KMS-11 (cell line): ENCODE data around the gene UPK1B.
"Not testable (repeated sequence)": the region's sequence is repeated elsewhere in the genome, so short reads cannot be mapped to it uniquely, and the experiment has no call there.

Experiments used
- H2AFZ ChIP-seq: fragments of 200-600 bp; sonication (generic); 2 replicates; pipeline ENCODE4 v1.6.1; 2016; ENCODE audit warnings: antibody characterized with exemption, mixed run types, low read depth
- H3K27ac ChIP-seq: fragments of 200-600 bp; sonication (generic); 2 replicates; pipeline ENCODE4 v1.6.1; 2016; ENCODE audit warnings: mild to moderate bottlenecking, mixed run types
- H3K27me3 ChIP-seq: fragments of 200-600 bp; sonication (generic); 2 replicates; pipeline ENCODE4 v1.6.1; 2017; ENCODE audit warnings: mild to moderate bottlenecking, low read depth, mixed run types, moderate library complexity; ENCODE audit not compliant: insufficient read depth
- H3K36me3 ChIP-seq: fragments of 200-600 bp; sonication (generic); 2 replicates; pipeline ENCODE4 v1.6.1; 2017; ENCODE audit warnings: mild to moderate bottlenecking, mixed run types; ENCODE audit not compliant: insufficient read depth
- H3K4me1 ChIP-seq: fragments of 200-600 bp; sonication (generic); 2 replicates; pipeline ENCODE4 v1.6.1; 2016; ENCODE audit warnings: mild to moderate bottlenecking, low read depth, mixed run types; ENCODE audit not compliant: poor library complexity, severe bottlenecking
- H3K4me2 ChIP-seq: fragments of 200-600 bp; sonication (generic); 2 replicates; pipeline ENCODE4 v1.7.0; 2016; ENCODE audit warnings: mild to moderate bottlenecking, mixed run types
- H3K4me3 ChIP-seq: fragments of 200-600 bp; sonication (generic); IDR thresholded peaks from 2 replicates; pipeline ENCODE4 v1.6.1; 2017; ENCODE audit warnings: low read depth, low read length, mixed read lengths; ENCODE audit not compliant: insufficient read depth
- H3K79me2 ChIP-seq: fragments of 200-600 bp; sonication (generic); 2 replicates; pipeline ENCODE4 v1.6.1; 2016; ENCODE audit warnings: low read depth, mixed run types; ENCODE audit not compliant: insufficient read depth
- H3K9ac ChIP-seq: fragments of 200-600 bp; sonication (generic); 2 replicates; pipeline ENCODE4 v1.6.1; 2016; ENCODE audit warnings: mild to moderate bottlenecking, mixed run types
- H4K20me1 ChIP-seq: fragments of 200-600 bp; sonication (generic); 2 replicates; pipeline ENCODE4 v1.6.1; 2016; ENCODE audit warnings: mild to moderate bottlenecking, mixed run types; ENCODE audit not compliant: insufficient read depth
- CTCF ChIP-seq: fragments of 200-600 bp; sonication (generic); conservative IDR thresholded peaks from 2 replicates; pipeline ENCODE4 v1.6.1; 2017; ENCODE audit warnings: low read depth, mild to moderate bottlenecking, antibody characterized with exemption, low read length, moderate library complexity, mixed read lengths

The UPK1B gene

GRCh38 chr3:119173325-119173724 is at the start of gene UPK1B:
UPK1B (plus strand) TSS chr3:119173598; CDS start chr3:119186742, 13,144 bp downstream.
- TF ChIP-seq CTCF = no peak
- Histone ChIP-seq H4K20me1 (no peaks in the 10 kb centered on the region), H3K4me1 (no peaks in the 10 kb centered on the region), H3K79me2 (no peaks in the 10 kb centered on the region), H3K27ac (no peak within 1 kb of the TSS), H3K4me2 (no peak within 1 kb of the TSS), H3K36me3 (no peaks in the 10 kb centered on the region), H3K9ac (no peak within 1 kb of the TSS), H3K27me3 (no peaks in the 10 kb centered on the region), H3K4me3 (no peak within 1 kb of the TSS), H2AFZ (no peak within 1 kb of the TSS)

- Histone ChIP-seq H3K4me2 (no peak overlapping the region), H3K4me3 (no peak overlapping the region), H4K20me1 (no peaks in the 10 kb centered on the region), H3K27me3 (no peaks in the 10 kb centered on the region), H3K79me2 (no peaks in the 10 kb centered on the region), H3K9ac (no peak overlapping the region), H3K27ac (no peak overlapping the region), H3K4me1 (no peaks in the 10 kb centered on the region), H2AFZ (no peak overlapping the region), H3K36me3 (no peaks in the 10 kb centered on the region)
- TF ChIP-seq CTCF = no peak
These were observed 48.1 kb upstream of the UPK1B start for GRCh38 chr3:119125342-119125741.

GRCh38 chr3:119125742-119126504 is 47.5 kb upstream of the UPK1B start:
- H3K27me3 ChIP-seq = no peaks in the 10 kb centered on the region
- H3K4me2 ChIP-seq = no peak overlapping the region
- no peak overlapping the region for H3K27ac ChIP-seq
- H3K4me3 ChIP-seq = no peak overlapping the region
- H3K4me1 ChIP-seq = no peaks in the 10 kb centered on the region
- H4K20me1 ChIP-seq = no peaks in the 10 kb centered on the region
- no peak overlapping the region for H3K9ac ChIP-seq
- no peak overlapping the region for H2AFZ ChIP-seq
- no peak for TF ChIP-seq CTCF
- H3K79me2 ChIP-seq = no peaks in the 10 kb centered on the region
- H3K36me3 ChIP-seq = no peaks in the 10 kb centered on the region

GRCh38 chr3:119130291-119130690 is 43.1 kb upstream of the UPK1B start:
- not testable (repeated sequence) for H3K9ac ChIP-seq, H3K79me2 ChIP-seq, H2AFZ ChIP-seq, H3K4me1 ChIP-seq, H4K20me1 ChIP-seq, H3K4me2 ChIP-seq, H3K27ac ChIP-seq, H3K4me3 ChIP-seq, H3K27me3 ChIP-seq, H3K36me3 ChIP-seq

- not testable (repeated sequence) for H3K4me3 ChIP-seq, H2AFZ ChIP-seq, H3K4me2 ChIP-seq, H3K9ac ChIP-seq, H3K27me3 ChIP-seq, H3K36me3 ChIP-seq, H4K20me1 ChIP-seq, H3K4me1 ChIP-seq, H3K79me2 ChIP-seq, H3K27ac ChIP-seq
These were observed 41.1 kb upstream of the UPK1B start for GRCh38 chr3:119132291-119132690.

- not testable (repeated sequence) for H4K20me1 ChIP-seq, H3K4me2 ChIP-seq
These were observed 34.0 kb upstream of the UPK1B start for GRCh38 chr3:119139360-119139759.

More at GRCh38 chr3:119139360-119139759, 34.0 kb upstream of the UPK1B start:
- H3K27me3 ChIP-seq, H2AFZ ChIP-seq, H3K27ac ChIP-seq, H3K4me3 ChIP-seq, H3K9ac ChIP-seq, H3K36me3 ChIP-seq, H3K79me2 ChIP-seq, H3K4me1 ChIP-seq: not testable (repeated sequence)
